ENCODE measurements around the gene SMIM38.

The SMIM38 gene

DNA sequence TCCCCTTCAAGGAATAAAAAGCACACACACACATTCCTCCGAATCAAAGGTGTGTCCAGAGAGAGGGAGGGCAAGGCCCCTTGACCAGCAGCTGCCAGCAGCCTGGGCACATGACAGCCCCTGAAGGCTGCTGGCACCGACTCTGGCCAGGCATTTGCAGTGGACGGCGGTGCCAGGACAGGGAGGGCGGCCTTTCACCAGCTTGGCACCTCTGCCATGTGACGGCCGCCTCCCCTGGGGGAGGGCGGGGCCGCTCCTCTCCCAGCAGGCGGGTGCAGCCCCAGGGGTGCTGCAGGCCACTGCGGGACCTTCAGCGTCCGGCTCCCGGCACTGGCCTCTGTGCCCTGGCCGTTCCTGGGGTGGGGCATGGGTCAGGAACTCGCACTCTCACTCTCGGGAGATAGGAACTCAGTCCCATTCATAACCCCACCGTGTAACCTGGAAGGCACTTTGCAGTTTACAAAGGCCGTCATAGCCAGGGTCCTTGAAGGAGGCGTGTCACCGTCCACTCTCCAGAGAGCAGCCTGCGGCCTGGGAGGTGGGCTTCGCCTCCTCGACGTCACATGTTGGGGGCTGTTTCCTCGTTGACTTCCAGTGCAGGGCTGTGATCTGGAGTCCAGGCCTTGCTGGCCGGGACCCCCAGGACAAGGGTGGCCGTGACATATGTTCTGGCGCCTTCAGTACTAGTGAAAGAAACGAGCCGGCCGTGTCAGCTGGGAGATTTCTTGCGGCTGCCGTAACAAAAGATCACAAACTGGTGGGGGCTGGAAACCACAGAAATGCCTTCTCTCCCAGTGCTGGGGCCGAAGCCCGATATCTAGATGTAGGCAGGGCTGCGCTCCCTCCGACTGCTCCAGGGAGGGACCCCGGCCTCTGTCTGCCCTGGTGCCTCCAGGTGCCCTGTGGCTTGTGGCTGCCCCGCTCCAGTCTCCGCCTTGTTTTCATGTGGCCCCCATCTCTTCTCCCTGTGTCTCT lies 39.9 kb upstream of the SMIM38 start:
- DNase-seq (ENCODE audit: low read depth) = no peak
- TF ChIP-seq, protein P1, sequence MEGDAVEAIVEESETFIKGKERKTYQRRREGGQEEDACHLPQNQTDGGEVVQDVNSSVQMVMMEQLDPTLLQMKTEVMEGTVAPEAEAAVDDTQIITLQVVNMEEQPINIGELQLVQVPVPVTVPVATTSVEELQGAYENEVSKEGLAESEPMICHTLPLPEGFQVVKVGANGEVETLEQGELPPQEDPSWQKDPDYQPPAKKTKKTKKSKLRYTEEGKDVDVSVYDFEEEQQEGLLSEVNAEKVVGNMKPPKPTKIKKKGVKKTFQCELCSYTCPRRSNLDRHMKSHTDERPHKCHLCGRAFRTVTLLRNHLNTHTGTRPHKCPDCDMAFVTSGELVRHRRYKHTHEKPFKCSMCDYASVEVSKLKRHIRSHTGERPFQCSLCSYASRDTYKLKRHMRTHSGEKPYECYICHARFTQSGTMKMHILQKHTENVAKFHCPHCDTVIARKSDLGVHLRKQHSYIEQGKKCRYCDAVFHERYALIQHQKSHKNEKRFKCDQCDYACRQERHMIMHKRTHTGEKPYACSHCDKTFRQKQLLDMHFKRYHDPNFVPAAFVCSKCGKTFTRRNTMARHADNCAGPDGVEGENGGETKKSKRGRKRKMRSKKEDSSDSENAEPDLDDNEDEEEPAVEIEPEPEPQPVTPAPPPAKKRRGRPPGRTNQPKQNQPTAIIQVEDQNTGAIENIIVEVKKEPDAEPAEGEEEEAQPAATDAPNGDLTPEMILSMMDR (conservative IDR thresholded peaks at IDR 0.05; ENCODE audit: low read depth, low read length) = no peak
- no peak overlapping the region for H3K4me3 ChIP-seq (ENCODE audit: low read depth, low read length)

DNA sequence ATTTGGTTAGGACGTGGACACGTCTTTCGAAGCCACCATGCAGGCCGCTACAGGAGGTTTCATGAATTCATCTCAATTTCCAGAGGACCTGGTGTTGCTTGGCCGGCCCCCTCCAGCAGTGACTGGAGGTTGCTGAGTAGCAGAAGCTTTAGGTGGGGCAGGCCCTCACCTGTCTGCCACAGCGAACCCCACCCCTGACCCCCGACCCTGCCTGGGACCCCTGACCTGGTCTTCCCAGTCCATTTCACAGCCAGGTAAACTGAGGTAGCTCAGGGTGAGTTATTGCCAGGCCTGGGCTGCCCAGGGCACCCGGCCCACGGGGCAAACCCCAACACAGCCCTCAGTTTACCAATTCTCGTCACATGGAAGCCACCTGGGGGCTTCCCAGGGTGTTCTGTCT lies 39.1 kb upstream of the SMIM38 start:
- DNase-seq (ENCODE audit: low read depth) = no peak
- TF ChIP-seq, protein P1 (conservative IDR thresholded peaks at IDR 0.05; ENCODE audit: low read depth, low read length) = no peak
- H3K4me3 ChIP-seq (ENCODE audit: low read depth, low read length) = no peak overlapping the region

DNA sequence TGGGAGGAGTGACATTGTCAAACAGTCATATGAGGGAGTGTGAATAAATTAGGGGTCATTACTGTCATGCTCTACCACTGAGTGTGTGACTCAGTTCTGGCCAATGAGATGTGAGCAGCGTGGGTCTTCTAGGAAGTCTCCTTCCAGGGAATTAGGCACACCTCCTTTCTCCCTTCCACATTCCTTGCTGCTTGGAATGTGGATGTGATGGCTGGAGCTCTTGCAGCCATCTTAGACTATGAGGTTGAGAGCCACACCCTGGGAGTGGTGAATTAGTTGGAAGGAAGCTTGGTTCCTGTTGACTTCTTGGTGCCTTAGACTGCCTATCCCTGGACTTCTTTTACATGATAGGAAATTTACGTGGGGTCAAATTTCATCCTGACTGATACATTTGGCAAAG lies 36.5 kb upstream of the SMIM38 start:
- TF ChIP-seq, protein P1 (conservative IDR thresholded peaks at IDR 0.05; ENCODE audit: low read depth, low read length) = no peak
- DNase-seq (ENCODE audit: low read depth) = no peak

GRCh38 chr11:69120096-69120875 lies 35.4 kb upstream of the SMIM38 start:
- no peak overlapping the region for H3K4me3 ChIP-seq (ENCODE audit: low read depth, low read length)
- no peak for DNase-seq (ENCODE audit: low read depth)
- TF ChIP-seq, protein P1 (conservative IDR thresholded peaks at IDR 0.05; ENCODE audit: low read depth, low read length) = no peak

More for the DNA sequence above, 36.5 kb upstream of the SMIM38 start:
- H3K4me3 ChIP-seq (ENCODE audit: low read depth, low read length) = no peak overlapping the region

GRCh38 chr11:69121021-69121420 lies 34.7 kb upstream of the SMIM38 start:
- no peak for DNase-seq (ENCODE audit: low read depth)
- H3K4me3 ChIP-seq (ENCODE audit: low read depth, low read length) = no peak overlapping the region
- TF ChIP-seq, protein P1 (conservative IDR thresholded peaks at IDR 0.05; ENCODE audit: low read depth, low read length) = no peak

DNA sequence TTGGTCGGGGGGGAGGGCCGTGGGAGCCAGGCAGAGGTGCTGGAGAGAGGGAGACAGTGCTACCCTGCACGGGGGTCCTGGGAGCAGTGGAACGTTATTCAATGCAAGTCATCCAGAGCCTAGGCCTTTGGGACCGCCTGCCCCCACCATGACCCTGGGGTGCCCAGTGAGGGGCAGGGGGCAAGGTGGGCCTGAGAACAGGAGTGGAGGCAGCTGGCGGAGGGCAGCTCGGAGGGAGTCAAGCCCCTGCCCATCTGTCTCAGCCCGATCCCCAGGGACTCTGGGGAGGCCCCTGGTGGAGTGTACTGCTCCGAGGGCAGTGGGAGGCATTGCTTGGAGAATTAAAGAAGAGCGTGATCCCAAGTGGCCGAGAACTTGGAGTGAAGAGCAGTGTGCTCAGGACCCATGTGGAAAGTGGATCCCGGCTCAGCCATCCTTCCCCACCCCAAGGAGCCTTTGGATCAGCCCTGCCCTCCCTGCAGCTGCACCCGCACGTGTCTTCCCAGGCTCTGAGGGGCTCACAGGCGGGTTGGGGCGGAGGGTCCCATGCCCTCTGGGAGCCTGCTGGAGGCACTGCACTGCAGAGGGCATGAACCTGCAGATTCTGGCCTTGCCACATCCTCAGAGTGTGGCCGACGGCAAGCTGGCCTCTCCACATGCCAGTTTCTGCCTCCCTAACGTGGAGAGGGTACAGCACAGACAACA lies 34.0 kb upstream of the SMIM38 start:
- no peak for DNase-seq (ENCODE audit: low read depth)
- no peak overlapping the region for H3K4me3 ChIP-seq (ENCODE audit: low read depth, low read length)
- TF ChIP-seq, protein P1 (conservative IDR thresholded peaks at IDR 0.05; ENCODE audit: low read depth, low read length) = no peak

All from choroid plexus epithelial cell (primary cell).